Left ventricle myocardium inferior (tissue), 1 donor: ENCODE results near the gene UHRF2. TPM values are rescaled to one million over a fixed set of nuclear protein-coding genes. Genes with fewer than 3 reads are reported as not detected.

Experiments
- DNase-seq: peaks from one replicate; pipeline ENCODE4 v3.0.0-alpha.2; 2020
- H3K27ac ChIP-seq: fragments of 200-600 bp; replicated peaks from 2 replicates; pipeline ENCODE4 v1.8.0; 2021
- H3K27me3 ChIP-seq: fragments of 200-600 bp; 2 replicates; pipeline ENCODE4 v1.8.0; 2021; ENCODE audit warnings: low read depth
- H3K36me3 ChIP-seq: fragments of 200-600 bp; 2 replicates; pipeline ENCODE4 v1.8.0; 2021
- H3K4me1 ChIP-seq: fragments of 200-600 bp; 2 replicates; pipeline ENCODE4 v1.8.0; 2021
- H3K4me3 ChIP-seq: fragments of 200-600 bp; 2 replicates; pipeline ENCODE4 v1.8.0; 2021; ENCODE audit warnings: mild to moderate bottlenecking, moderate library complexity
- H3K9me3 ChIP-seq: fragments of 200-600 bp; replicated peaks from 2 replicates; pipeline ENCODE4 v1.8.0; 2021
- CTCF ChIP-seq: fragments of 200-600 bp; IDR thresholded peaks from 2 replicates; pipeline ENCODE4 v1.8.0; 2021; ENCODE audit warnings: antibody characterized with exemption, mild to moderate bottlenecking, borderline replicate concordance
- intact Hi-C: fragments of 100-400 bp; cut with micrococcal nuclease; formaldehyde crosslinking; loops from one replicate; pipeline ENCODE4 v1.11.0; 2022
- total RNA-seq: library from RNA; stranded (reverse); fragmentation: NEBNext Ultra II Directional; extraction: Animal tissue kit (Norgen Biotek cat#: 25700); gene quantifications from one replicate; pipeline ENCODE4 v1.2.1, GENCODE V29; 2021
- donor health status: DM: no; HTN: yes; CAD: no; lungs with severe emphysema.

UHRF2 gene
- total RNA-seq, 1 donor from 2014 or later, result 14.1 TPM

GRCh38 chr9:6549106-6549800 is 136.3 kb downstream of the UHRF2 start:
- H3K27ac ChIP-seq, result no peak overlapping the region
- intact Hi-C loops, result no loop called here
- no peaks in the 10 kb centered on the region for H3K27me3 ChIP-seq
- DNase-seq, result no peak
- no peaks in the 10 kb centered on the region for H3K4me1 ChIP-seq
- no peak for TF ChIP-seq CTCF
- H3K36me3 ChIP-seq, result no peaks in the 10 kb centered on the region
- H3K4me3 ChIP-seq, result no peak overlapping the region
- no peaks in the 10 kb centered on the region for H3K9me3 ChIP-seq

GRCh38 chr9:6551136-6551535 is 138.1 kb downstream of the UHRF2 start:
- no peak for TF ChIP-seq CTCF
- H3K27ac ChIP-seq, result no peak overlapping the region
- no peak for DNase-seq
- H3K4me3 ChIP-seq, result no peak overlapping the region
- no peaks in the 10 kb centered on the region for H3K9me3 ChIP-seq
- peaks cover 5% of the 10 kb centered on the region for H3K27me3 ChIP-seq
- no peaks in the 10 kb centered on the region for H3K4me1 ChIP-seq
- intact Hi-C loops, result no loop called here
- H3K36me3 ChIP-seq, result no peaks in the 10 kb centered on the region

GRCh38 chr9:6552033-6552432 is 139.0 kb downstream of the UHRF2 start:
- H3K27ac ChIP-seq, result no peak overlapping the region
- no peak overlapping the region for H3K4me3 ChIP-seq
- H3K9me3 ChIP-seq, result no peaks in the 10 kb centered on the region
- no peak for TF ChIP-seq CTCF
- peaks cover 5% of the 10 kb centered on the region for H3K27me3 ChIP-seq
- DNase-seq, result no peak
- H3K36me3 ChIP-seq, result no peaks in the 10 kb centered on the region
- intact Hi-C loops, result no loop called here
- H3K4me1 ChIP-seq, result no peaks in the 10 kb centered on the region

GRCh38 chr9:6552498-6553121 is 139.6 kb downstream of the UHRF2 start:
- Histone ChIP-seq H3K36me3 (no peaks in the 10 kb centered on the region), H3K4me1 (no peaks in the 10 kb centered on the region), H3K27me3 (peaks cover 5% of the 10 kb centered on the region), H3K4me3 (no peak overlapping the region), H3K9me3 (no peaks in the 10 kb centered on the region), H3K27ac (no peak overlapping the region)
- TF ChIP-seq CTCF, result no peak
- intact Hi-C loops, result no loop called here
- DNase-seq, result no peak

GRCh38 chr9:6553866-6554265 is 140.9 kb downstream of the UHRF2 start:
- intact Hi-C loops, result no loop called here
- H3K36me3 ChIP-seq, result no peaks in the 10 kb centered on the region
- DNase-seq, result no peak
- H3K4me3 ChIP-seq, result no peak overlapping the region
- peaks cover 5% of the 10 kb centered on the region for H3K27me3 ChIP-seq
- no peak overlapping the region for H3K27ac ChIP-seq
- no peaks in the 10 kb centered on the region for H3K9me3 ChIP-seq
- no peak for TF ChIP-seq CTCF
- no peaks in the 10 kb centered on the region for H3K4me1 ChIP-seq

Other genes with a start within 250 kb of the UHRF2 start
- gene IL33, start 197.4 kb upstream of the UHRF2 start, total RNA-seq, result 27.1 TPM
- not detected for gene TPD52L3, start 84.8 kb upstream of the UHRF2 start, total RNA-seq
- not detected for gene GLDC, start 232.5 kb downstream of the UHRF2 start, total RNA-seq